Lung (tissue), 12 donors: ENCODE results near the gene ZHX3. TPM values are rescaled to one million over a fixed set of nuclear protein-coding genes. Genes with fewer than 3 reads are reported as not detected.

Experiments used
- ATAC-seq: fragments of 200-7000 bp; cut with Tn5 transposase; one replicate; pipeline ENCODE4 v1.9.1; 2020; ENCODE audit warnings: moderate number of reproducible peaks; ENCODE audit not compliant: insufficient read depth, low FRiP score
- DNase-seq, 3 donors: peaks; one replicate each; pipeline ENCODE4 v3.0.0-alpha.2; 2013 to 2017
- H3K27ac ChIP-seq, 2 donors: one replicate each; pipeline ENCODE4 v1.5.1; 2013; ENCODE audit warnings: mild to moderate bottlenecking in 2 of 2, moderate library complexity in 2 of 2, control low read depth in 1 of 2, inconsistent platforms in 1 of 2, low read depth in 1 of 2, low read length in 1 of 2
- H3K27me3 ChIP-seq, 3 donors: one replicate each; pipeline ENCODE4 v1.5.1; 2013; ENCODE audit warnings: low read length in 2 of 3; ENCODE audit not compliant: control insufficient read depth in 3 of 3, insufficient read depth in 3 of 3
- H3K36me3 ChIP-seq, 4 donors: one replicate each; pipeline ENCODE4 v1.5.1; 2013; ENCODE audit warnings: low read length in 4 of 4, mild to moderate bottlenecking in 1 of 4, moderate library complexity in 1 of 4; ENCODE audit not compliant: control insufficient read depth in 4 of 4, insufficient read depth in 4 of 4
- H3K4me1 ChIP-seq, 5 donors: one replicate each; pipeline ENCODE4 v1.5.1; 2013; ENCODE audit warnings: low read length in 5 of 5, mild to moderate bottlenecking in 2 of 5, moderate library complexity in 1 of 5; ENCODE audit not compliant: control insufficient read depth in 5 of 5, insufficient read depth in 5 of 5
- H3K4me3 ChIP-seq: one replicate; pipeline ENCODE4 v1.5.1; 2013; ENCODE audit warnings: mild to moderate bottlenecking, control low read depth, moderate library complexity
- H3K9ac ChIP-seq, 2 donors: one replicate each; pipeline ENCODE4 v1.5.1; 2013; ENCODE audit warnings: low read length in 2 of 2, control low read depth in 1 of 2; ENCODE audit not compliant: insufficient read depth in 1 of 2
- H3K9me3 ChIP-seq, 4 donors: one replicate each; pipeline ENCODE4 v1.5.1; 2013; ENCODE audit warnings: low read length in 3 of 4, mild to moderate bottlenecking in 1 of 4, moderate library complexity in 1 of 4; ENCODE audit not compliant: control insufficient read depth in 4 of 4, insufficient read depth in 3 of 4
- CTCF ChIP-seq: IDR thresholded peaks from 2 replicates; pipeline ENCODE4 v1.5.1; 2012; ENCODE audit warnings: mild to moderate bottlenecking; ENCODE audit errors: control extremely low read depth, extremely low read depth
- WGBS, 2 donors: extraction: QIAGEN DNeasy Blood & Tissue Kit; methylation state at CpG; one replicate each; pipeline ENCODE4 v1.1.7; 2013; 5-methylcytosine and 5-hydroxymethylcytosine counted together
- polyA plus RNA-seq, 2 donors: library from polyadenylated mRNA; stranded (reverse); fragments of 200-250 nt; gene quantifications; one replicate each; pipeline ENCODE4 v1.2.1, GENCODE V29; 2013
- total RNA-seq, 2 donors: library from RNA; depleted of rRNA in 1 of 2; stranded (reverse); fragments of >200 nt in 1 of 2; gene quantifications; one replicate each; pipeline ENCODE4 v1.2.1, GENCODE V29; 2014 to 2021
- donor health status: control.
- donor health status: control.
- donor health status: Bipolar disorder and iron deficiency.
- donor health status: healthy.
- donor health status: DM: yes; HTN: yes; CAD: no.

Gene ZHX3
- total and polyA plus RNA-seq, 4 donors = 8.3 to 48.2 (median 18.0) TPM

GRCh38 chr20:41222703-41223102 is 94.8 kb downstream of the ZHX3 start:
- Histone ChIP-seq H3K27ac (no peak overlapping the region), H3K36me3 (peaks cover 0 to 1% (median 0%) of the 10 kb centered on the region in 4 donors), H3K9ac (no peak overlapping the region), H3K4me3 (no peak overlapping the region), H3K9me3 (no peaks in the 10 kb centered on the region), H3K4me1 (peaks cover 0 to 16% (median 7%) of the 10 kb centered on the region in 5 donors), H3K27me3 (no peaks in the 10 kb centered on the region)
- peak in 2 of 3 donors; percentile 38 to 44 for DNase-seq
- TF ChIP-seq CTCF = no peak
- no peak for ATAC-seq

GRCh38 chr20:41222296-41222695 is 95.2 kb downstream of the ZHX3 start:
- no peak overlapping the region for H3K27ac ChIP-seq
- H3K4me3 ChIP-seq = no peak overlapping the region
- TF ChIP-seq CTCF = no peak
- no peak for ATAC-seq
- H3K36me3 ChIP-seq = peaks cover 0 to 1% (median 0%) of the 10 kb centered on the region in 4 donors
- WGBS, 2 donors = 92 to 95% methylated on average over 1 of the region's 1 CpG
- DNase-seq = peak in 2 of 3 donors; percentile 50 to 67
- no peaks in the 10 kb centered on the region for H3K27me3 ChIP-seq
- H3K9ac ChIP-seq = no peak overlapping the region
- peaks cover 0 to 16% (median 7%) of the 10 kb centered on the region in 5 donors for H3K4me1 ChIP-seq
- H3K9me3 ChIP-seq = no peaks in the 10 kb centered on the region

DNA sequence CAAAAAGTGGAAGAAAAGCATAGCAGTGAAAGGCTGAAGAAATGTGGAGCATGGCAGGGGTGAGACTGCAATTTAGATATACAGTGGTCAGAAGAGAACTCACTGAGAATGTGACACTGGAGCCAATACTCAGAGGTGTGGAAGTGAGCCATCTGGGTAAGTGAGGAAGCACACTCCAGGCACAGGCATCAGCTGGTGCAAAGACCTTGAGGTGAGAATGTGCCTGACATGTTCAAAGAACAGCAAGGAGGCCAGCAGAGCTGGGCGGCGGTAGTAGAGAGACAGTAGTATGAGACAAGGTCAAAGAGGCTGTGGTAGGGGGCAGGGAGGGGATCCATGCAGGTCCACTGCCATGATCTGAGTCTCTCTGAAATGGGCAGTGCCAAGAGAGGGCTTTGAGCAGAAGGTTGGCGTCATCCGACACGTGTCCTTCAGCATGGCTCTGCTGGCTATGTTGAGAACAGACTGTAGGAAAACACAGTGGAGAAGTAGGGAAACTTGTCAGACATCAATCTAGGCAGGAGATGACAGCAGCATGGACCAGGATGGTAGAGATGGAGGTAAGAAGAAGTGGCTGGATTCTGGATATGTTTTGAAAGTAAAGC is 95.8 kb downstream of the ZHX3 start:
- Histone ChIP-seq H3K27me3 (no peaks in the 10 kb centered on the region), H3K27ac (peak overlapping the region in 1 of 2 donors; percentile 15), H3K9me3 (no peaks in the 10 kb centered on the region), H3K4me1 (peaks cover 0 to 16% (median 7%) of the 10 kb centered on the region in 5 donors), H3K4me3 (no peak overlapping the region), H3K9ac (peak overlapping the region in 1 of 2 donors; percentile 1), H3K36me3 (peaks cover 0 to 1% (median 0%) of the 10 kb centered on the region in 4 donors)
- TF ChIP-seq CTCF = no peak
- DNase-seq = no peak
- WGBS, 2 donors = 97 to 98% methylated on average over 5 of the region's 5 CpGs
- no peak for ATAC-seq

- Histone ChIP-seq H3K27ac (no peak overlapping the region), H3K4me1 (peaks cover 0 to 16% (median 7%) of the 10 kb centered on the region in 5 donors), H3K36me3 (peaks cover 0 to 1% (median 0%) of the 10 kb centered on the region in 4 donors), H3K9me3 (no peaks in the 10 kb centered on the region), H3K4me3 (no peak overlapping the region), H3K9ac (no peak overlapping the region), H3K27me3 (no peaks in the 10 kb centered on the region)
- no peak for ATAC-seq
- DNase-seq = no peak
- 94 to 96% methylated on average over 2 of the region's 2 CpGs for WGBS, 2 donors
- no peak for TF ChIP-seq CTCF
These were observed 97.7 kb downstream of the ZHX3 start for GRCh38 chr20:41219824-41220223.
